Kasumi-1 (cell line): ENCODE data around the gene CDH4.

Source experiments
- DNase-seq, 2 experiments: peaks; one replicate each; lab custom pipeline; 2025; lab: John Stamatoyannopoulos, UW

The CDH4 gene

DNA sequence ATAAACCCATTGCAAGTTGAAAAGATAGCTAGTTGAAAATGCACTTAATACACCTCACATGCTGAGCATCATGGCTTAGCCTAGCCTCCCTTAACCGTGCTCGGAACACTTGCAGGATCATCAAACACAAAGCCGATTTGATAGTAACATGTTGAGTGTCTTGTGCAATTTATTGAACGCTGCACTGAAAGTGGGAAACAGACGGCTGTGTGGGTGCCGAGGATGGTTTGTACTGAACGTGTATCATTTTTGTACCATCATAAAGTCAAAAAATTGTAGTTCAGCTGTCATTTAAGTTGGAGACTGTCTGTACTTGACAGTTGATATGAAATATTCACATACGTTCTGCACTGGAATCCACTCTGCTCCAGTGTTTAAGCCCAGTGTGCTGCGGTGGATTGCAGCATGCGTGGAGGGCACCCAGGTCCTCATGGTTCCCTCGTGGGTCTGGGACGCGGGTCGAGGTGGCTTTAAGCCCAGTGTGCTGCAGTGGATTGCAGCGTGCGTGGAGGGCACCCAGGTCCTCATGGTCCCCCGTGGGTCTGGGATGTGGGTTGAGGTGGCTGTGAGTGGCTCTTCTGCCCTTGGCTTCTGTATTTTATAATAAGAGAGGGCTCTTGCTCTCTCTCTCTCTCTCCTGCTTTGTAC is 77.0 kb downstream of the CDH4 start:
- DNase-seq: no peak

DNA sequence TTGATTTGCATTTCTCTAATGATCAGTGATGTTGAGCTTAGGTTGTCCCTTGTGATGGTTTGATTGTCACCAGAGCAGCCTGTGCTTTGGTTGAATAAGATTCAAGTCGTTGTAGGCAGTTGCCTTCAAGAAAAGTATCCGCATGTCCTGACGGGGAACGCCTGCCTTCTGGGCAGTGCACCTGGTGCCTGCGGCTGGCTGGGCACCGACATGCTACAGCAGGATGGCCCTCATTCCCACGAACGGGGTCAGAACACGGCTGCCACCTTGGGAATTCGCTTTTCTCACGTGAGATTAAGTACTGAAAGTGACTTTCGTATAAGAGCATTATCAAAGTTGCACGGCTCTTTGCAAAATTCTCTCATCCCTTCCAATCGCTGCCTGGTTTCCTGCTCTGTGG is 78.4 kb downstream of the CDH4 start:
- no peak for DNase-seq

DNA sequence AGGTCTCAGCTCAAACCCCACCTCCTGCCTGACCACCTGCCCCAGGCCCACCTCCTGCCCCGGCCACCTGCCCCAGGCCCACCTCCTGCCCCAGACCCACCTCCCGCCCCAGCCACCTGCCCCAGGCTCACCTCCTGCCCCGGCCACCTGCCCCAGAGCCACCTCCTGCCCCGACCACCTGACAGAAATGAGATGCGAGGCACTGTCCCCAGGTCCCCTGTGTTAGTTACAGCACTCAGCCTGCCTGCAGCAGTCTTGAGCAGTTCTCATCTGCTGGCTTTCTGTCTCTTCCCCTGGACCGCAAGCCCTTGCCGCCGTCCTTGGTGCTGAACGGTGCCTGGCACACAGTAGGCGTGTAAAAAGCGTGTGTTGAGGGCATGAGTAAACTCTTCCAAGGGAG is 79.5 kb downstream of the CDH4 start:
- DNase-seq: no peak

DNA sequence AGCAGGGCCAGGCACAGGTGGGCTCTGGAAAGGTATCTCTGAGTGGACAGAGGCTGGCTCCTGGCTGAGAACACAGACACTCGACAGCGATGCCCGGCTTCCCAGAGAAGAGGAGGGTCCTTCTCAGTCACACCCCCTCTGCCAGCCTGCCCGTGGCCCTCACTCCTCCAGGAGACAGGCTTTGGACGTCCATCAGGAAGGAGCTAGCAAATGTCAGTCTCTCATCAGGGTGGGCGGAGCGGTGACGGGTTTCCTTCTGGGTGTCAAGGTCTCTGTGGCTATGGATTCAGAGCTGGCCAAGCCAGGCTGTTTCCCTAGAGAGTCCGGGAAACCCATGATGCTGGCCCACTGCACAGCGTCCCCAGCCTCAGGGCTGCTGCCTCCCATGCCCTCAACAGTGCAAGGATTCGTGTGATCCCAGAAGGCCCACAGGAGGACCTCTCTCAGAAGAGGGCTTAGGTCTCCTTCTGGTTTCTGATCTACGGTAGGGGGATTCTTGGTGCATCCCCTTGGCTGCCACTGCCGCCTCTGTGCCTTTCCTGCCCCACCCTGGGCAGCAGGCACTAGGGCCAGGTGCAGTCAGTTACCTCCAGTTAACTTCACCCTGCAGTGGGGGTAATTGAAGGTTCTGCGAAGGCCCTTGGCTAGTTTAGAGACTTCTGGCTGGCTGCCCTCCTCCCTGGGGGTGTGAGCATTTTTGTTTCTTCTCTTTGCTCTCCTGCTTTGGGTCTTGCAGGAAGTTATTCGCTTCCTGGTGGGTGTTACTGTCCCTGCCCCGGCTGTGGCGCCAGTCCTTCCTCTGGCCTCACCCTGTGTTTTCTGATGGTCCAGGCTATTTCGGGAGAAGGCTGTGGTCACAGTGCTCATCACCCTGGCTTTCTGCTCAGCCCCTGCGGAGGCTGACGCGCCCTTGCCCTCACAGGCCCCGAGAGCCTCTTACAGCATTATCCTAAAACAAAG is 80.2 kb downstream of the CDH4 start:
- no peak for DNase-seq

DNA sequence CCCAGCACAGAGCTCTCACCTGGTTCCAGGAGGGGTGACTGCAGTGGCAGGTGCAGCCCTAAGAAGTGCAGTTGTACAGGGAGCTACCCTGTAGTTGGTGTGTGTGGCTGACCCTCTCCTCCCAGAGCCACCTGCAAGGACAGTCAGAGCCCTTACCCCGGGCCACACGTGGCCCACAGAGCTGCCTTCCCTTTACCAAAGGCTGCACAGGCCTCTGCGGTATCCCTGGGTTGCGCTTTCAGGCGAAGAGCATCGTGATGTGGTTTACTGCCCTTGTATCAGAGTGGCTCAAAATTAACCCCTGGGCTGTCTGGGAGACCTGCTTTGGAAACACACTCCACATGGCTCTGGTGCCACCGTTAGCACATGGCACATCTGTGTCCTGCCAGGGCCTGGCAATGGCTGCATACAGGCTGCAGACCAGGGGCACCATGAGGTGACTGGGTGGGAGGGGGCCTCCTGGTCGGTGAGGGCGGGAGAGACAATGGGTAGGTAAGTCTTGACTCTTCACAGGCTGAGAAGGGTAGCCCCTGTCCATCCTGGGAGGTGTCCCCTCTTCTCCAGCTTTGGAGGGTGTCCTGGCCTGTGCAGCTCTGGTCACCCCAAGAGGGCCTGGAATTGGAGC is 81.5 kb downstream of the CDH4 start:
- no peak for DNase-seq

DNA sequence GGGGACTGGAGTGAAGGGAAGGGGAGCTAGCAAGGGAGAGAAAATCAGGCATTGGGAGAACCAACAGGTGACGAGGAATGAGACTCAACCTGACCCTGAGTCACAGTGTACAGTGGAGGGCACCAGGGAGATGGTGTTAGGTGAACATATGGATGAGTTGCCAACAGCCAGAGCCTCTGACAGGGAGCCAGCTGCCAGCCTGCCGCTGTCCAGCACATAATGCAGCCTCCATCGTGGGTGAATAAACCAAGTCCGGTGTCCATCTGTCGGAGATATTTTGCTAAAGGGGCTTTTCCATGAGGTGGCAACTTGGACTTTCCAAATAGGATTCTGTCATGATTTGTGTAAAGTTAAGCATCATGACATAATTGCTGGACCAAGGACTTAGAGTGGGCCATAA is 88.1 kb downstream of the CDH4 start:
- no peak for DNase-seq

DNA sequence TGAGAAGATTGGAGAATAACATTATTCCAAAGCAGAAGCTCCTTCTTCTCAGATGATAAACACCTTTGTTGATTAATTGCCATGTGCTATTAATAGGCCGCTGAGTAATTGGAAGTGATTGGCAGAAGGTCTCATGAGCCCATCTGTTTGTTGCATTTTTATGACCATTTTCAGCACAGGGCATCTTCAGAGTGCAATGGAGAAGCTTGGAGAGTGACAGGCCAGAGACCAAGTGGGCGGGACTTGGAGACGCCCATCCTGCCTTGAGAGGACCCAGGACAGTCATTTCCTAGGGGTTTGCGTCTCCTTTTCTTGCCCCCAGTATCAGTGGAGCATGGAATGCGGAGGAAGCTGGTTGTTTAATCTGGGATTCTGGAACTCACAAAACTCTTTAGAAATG is 89.5 kb downstream of the CDH4 start:
- DNase-seq: no peak

DNA sequence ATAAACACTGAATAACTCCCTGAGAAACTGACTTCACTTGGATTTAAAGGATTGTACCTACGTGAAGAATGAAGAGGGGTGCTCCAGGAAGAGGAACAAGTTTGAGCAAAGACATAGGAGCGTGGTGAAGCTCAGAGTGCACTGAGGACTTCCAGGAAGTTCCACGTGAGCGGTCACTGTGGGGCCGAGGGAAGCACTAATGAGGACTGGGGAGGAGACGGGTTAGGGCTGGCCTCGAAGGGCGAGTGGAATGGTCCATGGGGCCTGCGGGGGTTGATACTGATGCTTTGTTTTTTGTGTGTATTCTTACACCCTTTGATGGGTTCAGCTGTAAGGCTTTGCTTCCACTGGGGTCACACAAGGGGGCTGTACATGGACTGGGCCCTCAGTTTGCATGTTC is 91.9 kb downstream of the CDH4 start:
- DNase-seq: no peak

DNA sequence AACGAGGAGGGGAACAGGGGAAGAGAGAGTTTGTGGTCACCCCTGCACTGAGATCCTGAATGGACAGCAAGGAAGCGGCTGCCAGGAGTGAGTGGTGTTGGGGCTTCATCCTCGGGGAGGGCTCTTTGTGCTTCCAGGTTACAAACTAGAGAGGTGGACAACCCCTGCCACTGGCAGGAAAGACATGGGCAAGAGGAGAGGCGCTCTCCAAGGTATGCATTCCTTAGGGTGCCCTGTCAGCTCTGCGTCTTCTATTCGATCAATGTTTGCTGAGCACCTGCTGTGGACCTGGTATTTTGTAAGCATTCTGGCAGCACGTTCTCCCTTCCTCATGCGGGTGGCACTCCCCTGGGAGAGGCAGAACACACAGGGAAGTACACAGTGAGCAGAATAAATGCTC is 93.6 kb downstream of the CDH4 start:
- DNase-seq: no peak

DNA sequence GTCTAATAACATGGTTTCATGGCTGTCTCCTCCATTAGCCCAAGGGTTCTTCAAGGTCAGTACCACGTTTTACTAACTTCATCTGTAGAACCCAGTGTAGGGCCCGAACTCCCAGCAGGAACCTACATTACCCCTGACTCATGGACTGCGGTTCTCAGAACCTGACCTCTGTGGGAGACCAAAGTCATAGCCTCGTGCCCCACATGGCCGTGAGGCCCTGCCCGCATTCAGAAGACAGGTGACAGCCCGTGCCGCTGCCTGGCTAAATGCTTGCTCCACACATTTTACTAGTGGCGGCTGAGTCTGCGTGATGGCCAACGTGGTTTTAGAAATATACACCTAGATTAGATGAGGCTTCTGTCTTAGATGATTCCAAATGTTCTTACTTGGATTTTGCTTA is 94.9 kb downstream of the CDH4 start:
- no peak for DNase-seq

DNA sequence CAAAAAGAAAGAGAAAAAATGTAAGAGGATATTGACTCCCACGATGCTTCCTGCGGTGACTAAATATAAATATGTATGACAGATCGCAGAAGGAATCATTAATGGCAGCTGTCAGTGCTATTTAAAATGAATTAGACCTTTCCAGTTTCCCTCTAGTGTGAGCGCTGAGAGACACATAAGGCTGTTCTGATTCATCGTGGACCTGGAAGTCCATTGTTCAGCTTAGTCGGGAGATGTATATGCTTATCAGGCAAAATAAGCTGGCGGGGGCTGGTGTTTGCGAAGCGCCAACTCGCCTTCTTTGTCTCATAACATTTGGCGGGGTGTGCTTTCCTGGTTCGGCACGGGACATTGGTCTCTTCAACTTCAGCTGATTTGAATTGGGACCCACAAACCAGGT is 95.4 kb downstream of the CDH4 start:
- DNase-seq: no peak

DNA sequence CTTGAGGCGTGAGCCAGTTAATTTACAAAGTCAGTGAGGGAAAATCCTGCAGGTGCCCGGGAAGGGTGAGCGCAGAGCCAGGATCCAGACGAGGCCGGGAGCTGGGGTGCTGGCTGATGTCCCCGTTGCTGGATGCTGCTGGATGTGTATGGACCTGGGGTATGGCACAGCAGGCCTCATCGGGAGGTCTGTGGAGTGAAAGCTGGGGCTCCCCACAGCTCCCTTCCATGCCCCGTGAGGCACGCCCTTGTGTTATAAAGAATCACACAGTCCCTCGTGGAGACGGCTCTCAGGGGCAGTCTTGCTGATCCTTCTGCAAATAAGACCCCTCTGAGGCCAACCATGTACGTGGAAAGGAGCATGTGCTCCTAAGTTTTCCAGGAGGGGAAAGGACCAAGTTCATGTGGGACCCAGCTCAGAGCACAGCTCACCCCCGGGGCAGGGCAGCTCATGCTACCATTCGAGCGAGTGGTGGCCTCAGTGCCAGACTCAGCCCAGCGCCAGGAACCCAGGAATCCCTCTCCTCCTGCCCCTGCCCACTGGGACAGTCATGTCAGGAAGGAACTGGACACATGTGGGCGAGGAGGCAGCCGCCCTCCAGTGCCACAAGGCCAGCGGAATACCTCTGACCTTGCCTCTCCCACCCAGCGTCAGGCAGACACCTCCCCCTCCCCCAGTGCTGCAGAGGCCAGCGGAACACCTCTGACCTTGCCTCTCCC is 97.5 kb downstream of the CDH4 start:
- no peak for DNase-seq

DNA sequence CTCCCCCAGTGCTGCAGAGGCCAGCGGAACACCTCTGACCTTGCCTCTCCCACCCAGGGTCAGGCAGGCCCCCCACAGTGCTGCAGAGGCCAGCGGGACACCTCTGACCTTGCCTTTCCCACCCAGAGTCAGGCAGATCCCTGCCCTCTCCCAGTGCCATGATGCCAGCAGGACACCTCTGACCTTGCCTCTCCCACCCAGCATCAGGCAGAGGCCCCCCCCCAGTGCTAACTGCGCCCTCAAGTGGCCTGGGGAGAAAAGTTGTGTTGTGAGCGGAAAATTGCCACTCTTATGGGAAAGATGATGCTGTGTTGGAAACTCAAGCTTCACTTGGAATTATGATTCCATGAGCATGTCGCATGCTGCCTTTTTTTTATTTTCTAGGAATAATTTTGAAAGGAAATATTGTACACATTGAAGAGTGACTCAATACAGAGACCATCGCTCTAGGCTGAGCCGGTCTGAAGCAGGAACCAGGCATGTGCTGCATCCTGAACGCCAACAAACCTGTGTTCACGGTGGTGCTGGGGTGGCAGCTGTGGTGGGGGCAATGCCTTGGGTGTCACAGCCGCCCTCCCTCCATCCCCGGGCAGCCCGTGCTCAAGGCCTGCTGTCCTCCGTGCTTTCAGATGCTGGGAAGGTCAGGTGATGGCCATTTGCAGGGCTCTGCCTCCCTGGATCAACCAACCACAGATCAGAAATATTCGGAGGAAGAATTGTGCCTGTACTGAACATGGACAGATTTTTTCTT is 98.6 kb downstream of the CDH4 start:
- DNase-seq: no peak

DNA sequence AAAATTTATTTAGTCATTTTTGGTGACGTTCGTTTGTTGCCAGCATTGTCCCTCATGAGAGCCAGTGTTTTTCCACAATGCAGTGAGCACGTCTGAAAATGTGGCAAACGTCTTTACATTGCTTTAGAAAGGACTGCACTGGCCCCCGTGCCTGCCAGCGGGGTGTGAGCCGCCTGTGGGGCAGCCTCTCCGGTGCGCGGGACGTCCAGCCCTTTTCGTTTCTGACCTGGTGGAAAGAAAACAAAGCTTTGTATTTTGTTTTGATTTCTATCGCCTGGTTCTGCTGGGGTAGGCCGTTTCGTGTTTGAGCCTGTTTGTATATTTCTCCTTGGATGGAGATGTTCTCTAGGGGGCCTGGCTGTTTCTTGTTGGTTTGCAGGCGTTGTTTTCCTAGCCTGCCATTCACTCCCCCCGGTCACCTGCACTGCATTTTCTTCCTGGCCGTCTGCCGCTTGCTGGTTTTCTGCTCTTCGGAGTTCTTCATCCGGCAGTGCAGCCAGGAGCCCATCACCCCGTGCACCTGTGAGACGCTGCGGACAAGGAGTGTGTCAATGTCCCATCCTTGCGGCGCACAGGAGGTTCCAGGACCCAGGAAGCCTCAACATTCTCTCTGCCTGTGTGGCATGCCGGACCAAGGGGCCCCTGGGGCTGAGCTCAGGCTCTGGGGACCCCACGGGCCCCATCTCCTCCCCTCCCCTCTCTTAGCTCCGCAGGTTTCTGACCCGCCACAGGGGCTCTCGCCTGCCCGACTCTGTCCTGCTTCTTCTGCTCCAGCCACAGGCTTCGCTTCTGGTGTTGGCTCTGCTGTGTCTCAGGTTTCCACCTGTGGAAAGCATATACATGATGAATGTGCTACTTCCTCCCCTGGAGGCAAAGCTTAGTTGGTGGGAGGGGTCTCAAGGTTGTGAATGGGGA is 100.5 kb downstream of the CDH4 start:
- no peak for DNase-seq

DNA sequence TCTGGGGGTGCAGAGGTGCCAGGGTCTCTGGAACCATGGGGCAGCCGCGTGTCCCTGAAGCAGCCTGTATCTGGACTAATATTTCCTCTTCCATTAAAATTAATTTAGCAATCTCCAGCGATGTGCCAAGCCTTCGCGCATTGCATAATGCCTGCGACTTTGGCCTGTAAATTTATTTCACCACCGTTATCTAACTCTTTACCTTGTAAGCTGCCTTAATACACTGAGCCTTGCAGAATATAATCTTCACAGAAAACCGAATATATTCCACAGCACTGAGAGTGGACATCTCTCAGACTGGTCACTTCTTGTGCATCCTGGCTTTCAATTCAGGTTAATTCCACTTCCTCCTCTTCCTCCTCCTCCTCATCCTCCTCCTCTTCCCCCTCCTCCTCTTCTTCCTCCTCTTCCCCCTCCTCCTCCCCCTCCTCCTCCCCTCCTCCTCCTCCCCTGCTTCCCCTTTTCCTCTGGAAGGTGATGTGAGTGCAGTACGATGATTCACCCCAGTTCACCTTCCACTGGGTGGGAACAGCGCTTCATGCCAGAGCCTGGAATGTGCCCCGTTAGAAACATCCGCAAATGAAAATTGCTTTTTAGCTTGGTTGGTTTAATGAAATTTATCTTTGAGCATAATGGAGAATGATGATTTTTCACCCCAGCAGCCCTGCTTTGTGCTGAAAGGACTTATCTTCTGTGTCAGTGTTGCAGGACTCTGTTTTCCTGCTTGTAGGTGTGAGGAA is 101.4 kb downstream of the CDH4 start:
- DNase-seq: no peak

DNA sequence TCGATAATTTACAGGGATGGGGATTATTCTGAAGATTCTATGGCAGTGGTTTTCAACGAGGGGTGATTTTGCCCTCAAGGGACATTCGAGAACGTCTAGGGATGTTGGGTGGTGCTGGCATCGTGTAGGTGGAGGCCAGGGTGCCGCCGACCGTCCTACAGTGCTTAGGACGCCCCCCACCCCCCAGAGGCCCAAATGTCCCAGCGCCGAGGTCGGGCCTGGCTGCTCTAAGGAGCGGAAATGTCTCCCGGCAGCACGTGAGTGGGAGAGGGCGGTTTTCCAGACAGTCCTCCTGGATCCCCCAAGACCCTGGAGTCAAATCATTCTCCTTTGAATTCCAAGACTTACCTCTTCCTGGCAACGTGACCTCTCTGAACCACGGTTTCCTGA is 101.9 kb downstream of the CDH4 start:
- DNase-seq: no peak

DNA sequence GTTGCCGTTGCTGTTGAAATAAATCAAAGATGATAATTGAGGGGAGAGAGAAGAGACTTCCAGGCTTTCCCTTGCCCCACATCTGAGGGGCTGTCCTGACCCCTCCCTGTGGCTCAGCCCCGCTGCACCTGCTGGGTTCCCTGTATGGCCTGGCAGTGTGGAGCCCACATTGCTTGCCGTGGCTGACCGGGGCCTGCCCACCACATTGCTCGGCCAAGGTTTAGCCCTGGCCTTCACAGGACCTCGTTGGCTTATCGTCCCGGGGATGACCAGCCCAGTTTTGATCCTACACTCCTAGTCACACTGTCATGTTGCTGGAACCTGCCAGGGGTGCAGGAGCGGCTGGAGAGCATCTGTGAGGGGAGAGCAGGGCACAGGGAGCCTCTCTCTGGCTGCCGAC is 102.4 kb downstream of the CDH4 start:
- DNase-seq: no peak

DNA sequence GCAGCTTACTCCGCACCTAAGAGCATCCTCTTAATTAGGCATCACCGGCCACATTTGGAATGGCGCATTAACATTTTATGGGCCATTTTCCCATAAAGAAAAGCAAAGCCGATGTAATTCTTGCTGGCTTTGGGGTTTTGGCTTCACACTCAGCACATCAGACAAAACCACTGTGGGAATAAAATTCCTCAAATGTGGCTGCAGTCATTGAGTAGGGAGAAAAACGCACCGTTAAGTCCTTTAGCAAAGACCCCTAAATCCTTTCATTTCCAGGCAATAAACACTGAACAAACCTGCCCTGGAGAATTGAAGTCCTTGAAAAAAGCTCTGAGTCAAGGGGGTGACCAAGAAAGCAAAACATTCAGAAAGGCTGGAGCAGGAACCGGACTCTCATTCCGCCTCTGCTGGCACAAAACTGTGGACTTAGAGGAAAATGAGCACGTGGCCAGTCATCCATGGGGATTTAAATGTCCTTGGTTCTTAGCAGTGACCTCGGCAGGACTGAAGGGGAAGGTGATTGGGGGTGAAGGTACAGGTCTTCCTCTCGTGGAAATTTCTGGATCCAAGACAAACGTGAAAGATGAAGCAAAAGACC is 102.9 kb downstream of the CDH4 start:
- DNase-seq: no peak

DNA sequence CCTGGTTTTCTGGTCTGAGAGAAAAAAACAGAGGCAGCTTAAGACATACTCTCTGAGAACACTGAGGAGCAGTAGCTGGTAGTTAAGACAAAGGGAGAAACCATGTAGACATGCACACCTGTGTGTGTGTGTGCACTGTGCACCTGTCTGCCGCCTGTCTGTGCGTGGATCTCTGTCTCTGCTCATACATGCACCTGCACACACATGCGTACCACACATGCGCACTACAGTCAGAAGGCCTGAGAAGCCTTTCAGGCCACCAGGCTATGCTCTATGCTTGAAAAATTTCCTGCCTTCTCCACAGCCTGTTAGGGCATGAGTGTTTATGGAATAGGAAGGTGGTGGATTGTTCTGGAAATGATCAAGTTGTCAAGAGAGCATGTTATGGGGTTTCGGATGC is 103.5 kb downstream of the CDH4 start:
- no peak for DNase-seq

DNA sequence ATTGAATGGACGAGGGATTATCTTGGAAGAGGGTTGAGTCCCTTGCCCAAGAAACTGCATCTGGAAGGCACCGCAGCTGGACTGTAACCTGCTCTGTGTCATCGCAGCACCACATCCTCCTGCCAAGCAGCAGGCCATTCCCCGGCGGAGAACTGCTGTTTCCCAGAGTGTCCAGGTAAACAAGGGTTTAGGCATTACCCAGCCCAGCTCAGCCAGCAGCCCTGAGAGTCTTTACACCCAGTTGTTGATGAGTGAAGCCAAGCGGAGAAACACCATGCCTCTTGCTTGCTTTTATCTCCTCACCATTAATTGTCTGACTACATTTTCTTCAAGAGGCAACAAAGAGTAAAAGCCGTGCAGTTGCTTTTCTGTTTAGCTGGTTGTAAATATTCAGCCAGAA is 104.1 kb downstream of the CDH4 start:
- no peak for DNase-seq
